SK-MEL-5 (cell line): ENCODE data around the gene OR2K2. TPM values are rescaled to one million over a fixed set of nuclear protein-coding genes. Genes with fewer than 3 reads are reported as not detected.
"Not testable (repeated sequence)": the region's sequence is repeated elsewhere in the genome, so short reads cannot be mapped to it uniquely, and the experiment has no call there.

ENCODE experiments used
- DNase-seq: peaks from one replicate; pipeline ENCODE4 v3.0.0-alpha.2; 2016; ENCODE audit warnings: low read depth, low spot score
- in situ Hi-C: cut with HindIII; loops from 2 replicates; pipeline ENCODE4 v1.10.0; 2016; ENCODE audit warnings: low sequenced_read_pairs, high pct_unique_total_duplicates, low pct_unique_long_range_greater_than_20kb
- total RNA-seq: library from RNA; depleted of rRNA; stranded (reverse); fragments of >200 nt; shearing (Covaris generic); gene quantifications from 2 replicates; pipeline ENCODE4 v1.2.3, GENCODE V29; 2014; rRNA removed

OR2K2 gene
- total RNA-seq, 1 experiment from 2014 or later = not detected

- in situ Hi-C loops = no loop called here
Observed at GRCh38 chr9:111300140-111300735, 29.8 kb downstream of the OR2K2 start.

GRCh38 chr9:111299599-111299966 lies 30.4 kb downstream of the OR2K2 start:
- in situ Hi-C loops, DNase-seq: not testable (repeated sequence)

More at GRCh38 chr9:111300140-111300735, 29.8 kb downstream of the OR2K2 start:
- DNase-seq = peak; percentile 42

GRCh38 chr9:111298731-111299598 lies 31.1 kb downstream of the OR2K2 start:
- peak; percentile 69 for DNase-seq
- in situ Hi-C loops = no loop called here

GRCh38 chr9:111298111-111298510 lies 31.9 kb downstream of the OR2K2 start:
- in situ Hi-C loops = no loop called here
- DNase-seq = no peak

GRCh38 chr9:111297066-111297824 lies 32.8 kb downstream of the OR2K2 start:
- in situ Hi-C loops = no loop called here
- no peak for DNase-seq

GRCh38 chr9:111294691-111295451 lies 35.2 kb downstream of the OR2K2 start:
- in situ Hi-C loops = no loop called here
- DNase-seq = peak; percentile 40

- DNase-seq = no peak
- in situ Hi-C loops = no loop called here
Observed at GRCh38 chr9:111287127-111287526, 42.9 kb downstream of the OR2K2 start.

- in situ Hi-C loops = no loop called here
- no peak for DNase-seq
Observed at GRCh38 chr9:111284703-111285102, 45.3 kb downstream of the OR2K2 start.

GRCh38 chr9:111282845-111283244 lies 47.2 kb downstream of the OR2K2 start:
- in situ Hi-C loops = no loop called here
- no peak for DNase-seq

- in situ Hi-C loops, DNase-seq: not testable (repeated sequence)
Observed at GRCh38 chr9:111280795-111281194, 49.2 kb downstream of the OR2K2 start.

Other genes with a start within 250 kb of the OR2K2 start
- 54.1 and 58.0 TPM in 2 replicates for gene ECPAS, start 154.2 kb upstream of the OR2K2 start, total RNA-seq
- 4.2 and 5.3 TPM in 2 replicates for gene ZNF483, start 195.0 kb upstream of the OR2K2 start, total RNA-seq